T47D (cell line): Measurements from ENCODE around the gene HIVEP3.

Experiments
- DNase-seq, 2 experiments: peaks; one replicate each; pipeline versions ENCODE4 v3.0.0 to v3.0.0-alpha.2; 2011 to 2012; ENCODE audit warnings: low read depth in 1 of 2, low spot score in 1 of 2
- JUND ChIP-seq: IDR thresholded peaks from 2 replicates; pipeline ENCODE4 v1.6.1; 2012; ENCODE audit warnings: low read depth
- in situ Hi-C: cut with HindIII; loops from 2 replicates; pipeline ENCODE4 v1.10.0; 2016; ENCODE audit warnings: low sequenced_read_pairs, low pct_unique_long_range_greater_than_20kb

HIVEP3 gene

DNA sequence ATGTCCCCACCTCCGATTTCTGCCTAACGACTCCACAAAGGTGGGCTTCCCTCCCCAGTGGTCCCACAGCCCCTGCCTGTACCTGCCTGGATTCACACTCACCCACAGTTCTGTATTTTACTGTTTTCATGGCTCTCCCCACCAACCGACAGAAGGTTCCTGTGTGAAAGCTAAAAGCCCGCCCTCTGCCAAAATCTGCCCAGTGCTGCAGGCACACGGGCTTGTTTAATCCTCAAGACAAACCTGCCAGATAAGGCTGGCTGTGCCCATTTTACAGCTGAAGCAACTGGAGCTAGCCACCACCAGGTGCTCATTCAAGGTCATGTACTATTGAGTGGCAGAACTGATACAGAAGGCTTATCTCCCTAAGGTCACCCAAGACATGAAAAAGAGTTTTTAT is 114.5 kb downstream of the HIVEP3 start:
- in situ Hi-C loops: no loop called here
- no peak for DNase-seq
- TF ChIP-seq JUND: no peak

DNA sequence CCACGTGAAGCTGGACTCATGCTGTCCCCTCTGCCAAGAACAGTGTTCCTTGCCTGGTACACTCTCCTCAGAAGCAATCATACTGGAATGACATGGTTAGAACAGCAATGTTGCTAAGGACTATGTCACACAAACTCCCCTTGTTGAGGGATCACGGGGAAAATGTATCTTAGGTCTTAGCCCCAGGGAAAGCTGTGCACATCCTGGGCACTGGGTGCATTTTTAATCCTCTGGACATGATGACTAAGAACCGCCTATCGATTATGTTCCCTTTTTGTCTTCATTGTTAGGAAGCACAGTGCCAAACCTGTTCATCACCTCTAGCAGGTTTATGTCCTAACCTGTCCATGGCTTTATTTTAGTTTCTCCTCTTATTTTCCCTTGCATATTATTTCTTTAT is 115.1 kb downstream of the HIVEP3 start:
- in situ Hi-C loops: no loop called here
- no peak for TF ChIP-seq JUND
- DNase-seq: peak in 1 of 2 experiments; percentile 38

DNA sequence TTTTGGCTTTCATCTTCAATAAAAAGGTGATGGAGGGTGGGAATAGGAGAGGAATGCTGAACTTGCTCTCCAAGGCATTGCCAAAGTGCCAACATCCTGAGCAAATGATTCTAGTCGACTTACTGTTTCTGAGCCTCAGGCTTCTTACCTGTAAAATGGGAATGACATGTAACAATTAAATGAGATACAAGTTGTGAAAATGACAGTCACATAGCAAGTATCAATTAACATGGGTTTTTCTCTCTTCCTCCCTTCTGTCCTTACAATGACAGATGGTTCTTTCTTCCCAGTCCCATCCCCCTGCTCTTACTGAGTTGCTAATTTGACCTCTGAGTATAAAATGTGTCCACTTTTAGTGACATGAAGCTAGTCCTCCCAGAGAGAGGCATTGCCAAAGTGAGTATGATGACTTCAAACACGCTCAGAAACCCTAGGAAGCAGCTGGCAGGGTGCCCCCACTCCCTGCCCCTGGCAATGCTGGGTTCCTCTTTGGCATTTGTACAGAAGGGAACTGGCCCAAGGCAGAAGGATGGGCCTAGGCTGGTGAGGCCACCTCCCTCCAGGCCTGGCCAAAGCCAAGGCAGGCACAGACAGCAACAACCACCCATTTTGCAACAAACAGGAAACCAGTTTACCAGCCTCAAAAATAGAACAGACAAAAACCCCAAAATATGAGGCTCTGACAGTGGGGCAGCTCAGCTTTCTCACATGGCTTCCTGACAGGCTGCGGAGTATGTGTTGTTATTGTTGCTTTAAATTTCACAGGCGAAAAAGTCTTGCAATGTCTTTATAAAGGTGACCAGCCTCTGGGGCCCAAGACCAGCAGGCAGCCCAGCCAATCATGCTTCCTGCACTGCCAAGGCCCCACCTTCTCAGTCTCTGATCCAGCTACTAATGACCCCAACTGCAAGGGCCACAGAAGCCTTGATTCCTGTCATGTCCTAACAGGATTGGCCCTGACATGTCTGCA is 115.9 kb downstream of the HIVEP3 start:
- TF ChIP-seq JUND: no peak
- DNase-seq: peak in 1 of 2 experiments; percentile 72
- in situ Hi-C loops: no loop called here

DNA sequence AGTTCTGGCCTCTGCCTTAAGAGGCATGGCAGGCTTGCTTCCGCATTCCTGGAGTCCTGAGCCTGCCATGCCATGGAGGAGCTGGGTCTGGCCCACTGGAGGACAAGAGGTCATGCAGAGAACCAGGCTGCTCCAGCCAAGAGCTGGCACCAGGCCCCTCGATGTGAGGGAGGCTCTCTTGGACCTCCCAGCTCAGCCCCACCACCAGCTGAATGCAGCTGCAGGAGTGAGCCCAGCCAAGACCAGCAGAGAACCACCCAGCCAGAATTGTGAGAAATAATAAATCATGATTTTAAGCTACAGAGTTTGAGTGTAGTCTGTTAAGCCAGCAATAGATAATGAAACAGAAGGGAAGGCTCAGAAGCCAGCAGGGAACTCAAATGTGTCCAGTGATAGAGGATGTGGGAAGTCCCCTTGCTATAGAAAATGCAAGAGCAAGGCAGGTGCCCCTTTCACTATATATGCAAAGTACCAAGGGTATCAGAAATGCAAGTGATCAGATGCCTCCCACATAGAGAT is 118.4 kb downstream of the HIVEP3 start:
- in situ Hi-C loops: no loop called here
- no peak for DNase-seq

DNA sequence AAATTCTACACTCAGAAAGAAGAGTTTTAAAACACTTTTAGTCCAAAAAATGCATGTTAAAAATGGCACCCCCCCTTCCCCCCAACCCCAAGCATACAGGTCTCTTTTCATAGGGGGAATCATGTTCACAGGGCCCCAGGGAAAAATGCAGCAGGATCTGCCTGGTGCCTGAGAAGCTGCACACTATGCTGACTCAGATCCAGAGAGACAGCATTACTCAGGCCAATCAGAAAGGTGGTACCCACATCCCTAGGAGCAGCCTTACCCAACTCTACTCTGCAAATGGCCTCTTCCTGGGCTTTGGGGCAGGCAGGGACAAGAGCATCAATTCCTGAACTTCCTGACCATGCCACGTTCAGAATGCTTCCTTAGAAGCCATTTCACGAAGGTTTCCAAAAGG is 119.0 kb downstream of the HIVEP3 start:
- no peak for DNase-seq
- no peak for TF ChIP-seq JUND
- in situ Hi-C loops: no loop called here

More for the DNA sequence above, 118.4 kb downstream of the HIVEP3 start:
- no peak for TF ChIP-seq JUND

DNA sequence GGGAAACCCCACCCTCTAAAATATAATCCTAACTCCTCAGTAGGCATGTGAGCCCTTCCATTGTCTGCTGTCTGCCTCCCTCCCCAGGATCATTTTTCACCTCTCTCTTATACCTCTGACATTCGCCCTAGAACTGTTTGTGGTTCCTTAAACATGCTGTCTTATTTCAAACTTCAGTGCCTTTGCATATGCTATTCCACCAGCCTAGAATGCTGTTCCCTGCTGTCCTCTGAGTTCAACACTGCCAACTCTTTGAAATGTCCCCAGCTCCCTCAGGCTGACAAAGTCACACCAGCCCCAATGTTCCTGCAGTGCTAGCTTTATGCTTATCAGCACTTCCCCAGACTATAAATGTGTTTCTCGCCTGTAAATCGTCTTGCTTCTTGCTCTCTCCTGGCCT is 119.5 kb downstream of the HIVEP3 start:
- in situ Hi-C loops: no loop called here

DNA sequence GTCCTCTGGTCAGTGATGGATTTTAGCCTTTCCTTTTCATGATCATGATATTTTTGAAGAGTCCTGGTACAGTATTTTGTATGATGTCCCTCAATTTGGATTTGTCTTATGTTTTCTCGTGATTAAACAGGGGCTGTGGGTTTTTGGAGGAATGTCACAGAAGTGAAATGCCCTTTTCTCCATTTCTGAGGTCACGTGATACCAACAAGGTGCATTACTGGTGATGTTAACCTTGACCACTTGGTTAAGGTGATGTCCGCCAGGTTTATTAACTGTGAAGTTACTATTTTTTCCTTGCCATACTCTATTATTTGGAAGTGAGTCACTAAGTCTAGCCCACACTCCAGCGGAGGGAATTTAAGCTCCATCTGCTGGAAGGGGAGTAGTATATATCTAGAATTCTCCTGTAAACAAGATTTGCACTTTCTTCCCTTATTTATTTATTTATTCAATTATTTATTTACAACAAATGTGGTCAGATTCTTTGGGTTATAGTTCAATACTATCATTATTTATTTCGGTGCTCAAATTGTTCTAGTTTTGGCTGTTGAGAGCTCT is 123.4 kb downstream of the HIVEP3 start:
- in situ Hi-C loops: no loop called here
- DNase-seq: peak in 1 of 2 experiments; percentile 52
- TF ChIP-seq JUND: no peak

More for the DNA sequence above, 119.5 kb downstream of the HIVEP3 start:
- no peak for DNase-seq
- TF ChIP-seq JUND: no peak

DNA sequence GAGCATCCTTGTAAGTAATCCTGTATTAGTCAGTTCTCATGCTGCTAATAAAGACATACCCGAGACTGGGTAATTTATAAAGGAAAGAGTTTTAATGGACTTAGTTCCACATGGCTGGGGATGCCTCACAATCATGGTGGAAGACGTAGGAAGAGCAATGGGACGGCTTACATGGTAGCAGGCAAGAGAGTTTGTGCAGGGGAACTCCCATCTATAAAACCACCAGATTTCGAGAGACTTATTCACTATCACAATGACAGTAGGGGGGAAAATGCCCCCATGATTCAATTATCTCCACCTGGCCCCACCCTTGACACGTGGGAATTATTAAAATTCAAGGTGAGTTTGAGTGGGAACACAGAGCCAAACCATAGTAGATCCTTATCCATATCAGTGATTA is 124.7 kb downstream of the HIVEP3 start:
- in situ Hi-C loops: no loop called here
- no peak for TF ChIP-seq JUND
- no peak for DNase-seq

DNA sequence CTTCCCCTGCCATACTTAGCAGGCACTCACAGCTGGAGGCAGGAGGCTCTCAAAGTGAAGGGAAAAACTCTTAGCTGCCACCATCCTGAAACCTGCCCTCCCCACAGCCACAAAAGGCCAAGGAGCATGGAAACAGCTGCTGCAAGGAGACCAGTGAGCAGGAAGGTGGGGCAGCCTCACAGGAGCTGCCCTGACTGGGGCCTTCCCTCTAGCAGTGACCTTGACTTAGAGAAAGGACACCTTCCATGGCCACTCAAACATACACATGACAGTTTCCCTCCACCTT is 126.3 kb downstream of the HIVEP3 start:
- TF ChIP-seq JUND: no peak

DNA sequence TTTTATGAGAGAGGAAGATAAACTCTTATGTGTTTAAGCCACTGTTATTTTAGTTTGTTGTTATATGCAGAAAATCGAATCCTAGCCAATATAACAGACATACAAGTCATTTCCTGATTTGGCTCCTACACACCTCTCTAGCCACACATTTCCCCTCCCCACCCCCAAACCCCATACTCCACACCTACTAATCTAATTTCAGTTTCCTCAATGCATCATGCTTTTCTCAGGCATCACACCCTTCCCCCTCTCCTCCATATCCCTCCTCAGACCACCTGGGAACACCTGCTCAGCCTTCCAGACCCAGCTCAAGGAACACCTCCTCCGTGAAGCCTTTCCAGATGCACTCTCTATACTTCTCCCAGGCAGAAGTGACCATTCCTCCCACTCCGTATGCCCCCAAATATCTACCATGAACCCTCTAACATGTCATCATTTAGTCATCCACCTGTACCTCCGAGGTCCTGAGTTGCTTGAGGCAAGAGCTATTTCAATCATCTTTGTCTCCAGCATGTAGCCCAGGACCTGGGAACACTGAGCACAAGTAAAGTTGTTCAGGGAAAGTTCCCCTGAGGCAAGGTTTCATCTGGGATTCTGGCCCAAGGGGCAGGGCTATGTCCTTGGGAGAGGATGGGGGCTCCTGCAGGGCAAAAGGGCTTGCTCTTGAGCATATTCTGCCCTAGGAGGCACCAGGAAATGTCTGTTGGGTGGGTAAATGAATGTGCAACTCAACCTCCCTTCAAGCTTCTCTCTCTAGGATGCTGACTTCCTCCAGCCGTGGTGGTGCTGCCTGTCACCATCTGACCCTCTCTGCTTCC is 126.8 kb downstream of the HIVEP3 start:
- DNase-seq: no peak
- in situ Hi-C loops: no loop called here
- TF ChIP-seq JUND: no peak

More for the DNA sequence above, 126.3 kb downstream of the HIVEP3 start:
- in situ Hi-C loops: no loop called here
- no peak for DNase-seq

DNA sequence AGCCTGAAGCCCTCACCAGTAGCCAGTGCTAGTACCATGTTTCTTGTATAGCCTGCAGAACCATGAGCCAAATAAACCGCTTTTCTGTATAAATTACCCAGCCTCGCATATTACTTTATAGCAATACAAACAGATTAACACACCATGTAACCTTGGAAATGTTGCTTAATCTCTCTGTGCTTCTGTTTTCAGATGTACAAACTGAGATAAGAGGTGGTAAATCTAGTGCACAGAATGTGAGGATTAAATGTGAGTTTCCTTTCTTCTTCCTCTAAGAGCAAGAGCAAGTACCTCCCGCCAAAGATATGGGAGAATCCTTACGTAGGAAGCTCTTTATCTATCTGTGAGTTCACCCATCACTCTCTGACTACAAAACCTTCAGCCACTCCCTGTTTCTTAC is 128.4 kb downstream of the HIVEP3 start:
- no peak for TF ChIP-seq JUND
- no peak for DNase-seq

DNA sequence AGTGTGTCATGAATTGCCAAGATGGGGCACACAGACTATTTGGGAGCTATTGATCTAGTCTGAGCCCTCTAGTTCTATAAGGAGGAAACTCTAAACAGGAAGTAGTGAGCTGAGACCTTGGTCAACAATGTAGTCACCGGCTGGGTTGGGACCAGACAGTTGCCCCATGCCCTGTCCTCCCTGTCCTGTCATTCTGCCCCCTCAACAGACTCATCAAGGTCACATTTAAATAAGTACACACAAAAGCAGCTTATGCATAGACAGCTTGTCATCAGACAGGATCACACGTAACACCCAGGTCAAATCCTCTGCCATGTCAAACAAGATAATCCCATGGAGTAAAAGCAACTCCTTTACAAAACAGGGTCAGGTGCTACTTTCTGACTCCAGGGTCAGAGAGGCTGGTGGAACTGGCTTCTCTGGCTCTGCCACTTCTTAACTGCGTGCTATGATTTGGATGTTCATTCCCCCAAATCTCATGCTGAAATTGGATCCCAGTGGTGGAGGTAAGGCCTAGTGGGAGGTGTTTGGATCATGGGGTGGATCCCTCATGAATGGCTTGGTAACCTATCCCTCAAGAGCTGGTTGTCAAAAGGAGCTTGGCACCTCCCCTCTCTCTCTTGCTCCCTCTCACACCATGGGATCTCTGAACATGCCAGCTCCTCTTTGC is 128.9 kb downstream of the HIVEP3 start:
- DNase-seq: peak in 1 of 2 experiments; percentile 76
- in situ Hi-C loops: no loop called here
- TF ChIP-seq JUND: no peak

More for the DNA sequence above, 128.4 kb downstream of the HIVEP3 start:
- in situ Hi-C loops: no loop called here

DNA sequence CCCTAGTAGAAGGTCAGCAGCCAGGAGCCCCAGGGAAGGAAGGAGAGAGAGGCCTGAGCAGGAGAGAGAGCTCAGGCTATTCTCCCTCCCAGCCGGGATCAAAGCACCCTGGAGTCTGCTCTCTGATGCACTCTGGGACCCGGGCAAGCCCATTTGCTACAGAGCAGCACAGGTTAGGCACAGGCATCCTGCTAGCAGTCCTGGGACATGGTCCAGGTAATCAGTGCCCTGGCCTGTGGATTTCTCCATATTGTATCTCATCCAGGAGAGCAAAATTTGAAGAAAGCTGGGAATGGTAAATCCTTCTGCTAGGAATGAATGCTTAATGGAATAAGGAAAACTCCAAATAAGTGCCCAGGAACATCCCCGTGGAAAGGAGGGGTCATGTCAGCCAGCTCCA is 130.3 kb downstream of the HIVEP3 start:
- in situ Hi-C loops: no loop called here
- no peak for TF ChIP-seq JUND
- no peak for DNase-seq
